ENCODE data around the gene TMC2.
"Not testable (repeated sequence)": the region's sequence is repeated elsewhere in the genome, so short reads cannot be mapped to it uniquely, and the experiment has no call there.

GRCh38 chr20:2684817-2685216 is 148.4 kb downstream of the TMC2 start:
- not testable (repeated sequence) for TF ChIP-seq CTCF, POLR2AphosphoS5 (IDR thresholded peaks at IDR 0.05)

Measured in breast epithelium (tissue), 3 donors.